ENCODE data around the gene CPNE7.

The CPNE7 gene

DNA sequence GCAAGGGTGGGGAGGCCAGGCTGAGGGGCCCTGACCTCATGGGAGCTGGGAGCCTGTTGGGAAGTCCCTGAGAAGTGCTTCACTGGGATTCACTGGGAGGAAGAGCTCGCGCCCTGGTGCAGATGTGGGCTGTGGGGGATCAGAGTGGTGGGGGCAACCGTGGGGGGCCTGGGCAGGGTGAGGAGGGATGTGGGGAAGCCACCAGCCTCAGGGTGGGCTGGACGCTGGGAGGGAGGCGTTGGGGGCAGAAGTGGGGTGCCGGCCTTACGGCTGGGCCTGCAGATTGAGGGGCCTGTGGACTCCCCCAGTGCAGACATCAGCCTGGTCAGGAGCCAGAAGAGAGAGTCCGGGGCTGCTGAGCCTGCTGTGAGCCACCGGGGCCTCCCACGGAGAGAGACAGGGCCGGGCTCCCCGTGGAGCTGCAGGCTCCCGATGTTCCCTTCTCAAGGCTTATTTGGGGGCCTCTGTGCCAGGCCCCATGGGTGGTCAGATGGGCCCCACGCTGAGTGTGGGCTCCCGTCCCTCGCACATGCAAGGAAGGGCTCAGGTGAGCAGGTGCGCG is 45.7 kb downstream of the CPNE7 start:
- Histone ChIP-seq H3K27ac (ENCODE audit: insufficient read depth in 1 of 2, low read depth in 1 of 2, low read length in 2 of 2, poor library complexity in 1 of 2, severe bottlenecking in 2 of 2) (no peak overlapping the region), H3K36me3 (ENCODE audit: control insufficient read depth in 4 of 4, insufficient read depth in 4 of 4, low read length in 3 of 4) (no peaks in the 10 kb centered on the region), H3K4me1 (ENCODE audit: control extremely low read depth in 1 of 4, control insufficient read depth in 4 of 4, insufficient read depth in 4 of 4, low read length in 3 of 4) (no peaks in the 10 kb centered on the region), H3K4me3 (ENCODE audit: control insufficient read depth in 1 of 7, extremely low read depth in 1 of 7, insufficient read depth in 4 of 7, low read depth in 2 of 7, low read length in 6 of 7) (no peak overlapping the region), H3K9me3 (ENCODE audit: control extremely low read depth in 1 of 5, control insufficient read depth in 4 of 5, insufficient read depth in 2 of 5, low read depth in 1 of 5, low read length in 4 of 5) (no peaks in the 10 kb centered on the region), H3K27me3 (replicated peaks in 2 of 5; ENCODE audit: control insufficient read depth in 4 of 5, insufficient read depth in 5 of 5, low read length in 4 of 5) (peaks cover 0 to 27% (median 13%) of the 10 kb centered on the region in 5 experiments)
- ChIA-PET CTCF (interaction anchor here (0.6 to 1.0 kb wide), 2 partner anchors 8 to 19 kb away, joined by 3 read pairs; partner anchors contain the start of gene DPEP1), POLR2A (no interaction called here)
- no peak for DNase-seq
- WGBS (ENCODE audit: insufficient coverage), result 97% methylated on average over 14 of the region's 18 CpGs

DNA sequence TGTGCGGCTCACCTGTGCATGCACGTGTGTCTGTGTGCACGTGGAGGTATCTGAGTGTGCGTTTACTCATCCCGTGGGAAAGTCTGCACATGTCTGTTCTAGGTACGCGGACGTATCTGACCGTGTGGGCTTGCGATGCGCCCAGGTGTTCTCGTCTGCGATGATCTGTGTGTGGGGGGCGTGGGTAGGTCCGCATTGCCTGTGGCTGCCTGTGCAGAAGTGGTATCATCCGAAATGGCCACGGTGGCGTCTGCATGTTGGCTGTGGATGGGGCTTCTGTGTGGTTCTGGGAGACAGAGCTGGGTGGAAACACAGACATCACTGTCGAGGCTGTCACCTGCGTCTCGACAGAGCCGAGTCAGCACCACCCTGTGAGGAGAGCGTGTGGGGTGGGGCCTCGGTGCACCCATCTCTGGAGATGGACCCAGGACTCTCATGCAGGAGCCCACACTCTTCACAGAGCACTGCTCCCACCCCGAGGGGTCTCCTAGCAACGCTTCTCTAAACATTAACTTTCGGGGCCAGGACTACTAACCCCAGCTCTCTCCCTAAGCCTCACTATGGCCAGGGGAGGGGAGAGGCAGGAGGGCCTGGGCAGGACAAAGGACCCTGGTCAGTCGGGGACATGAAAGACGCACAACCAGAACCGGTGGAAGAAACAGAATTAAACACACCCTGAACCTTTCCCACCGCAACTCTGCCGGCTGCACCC is 46.3 kb downstream of the CPNE7 start:
- Histone ChIP-seq H3K4me3 (ENCODE audit: control insufficient read depth in 1 of 7, extremely low read depth in 1 of 7, insufficient read depth in 4 of 7, low read depth in 2 of 7, low read length in 6 of 7) (no peak overlapping the region), H3K36me3 (ENCODE audit: control insufficient read depth in 4 of 4, insufficient read depth in 4 of 4, low read length in 3 of 4) (no peaks in the 10 kb centered on the region), H3K27ac (ENCODE audit: insufficient read depth in 1 of 2, low read depth in 1 of 2, low read length in 2 of 2, poor library complexity in 1 of 2, severe bottlenecking in 2 of 2) (no peak overlapping the region), H3K4me1 (ENCODE audit: control extremely low read depth in 1 of 4, control insufficient read depth in 4 of 4, insufficient read depth in 4 of 4, low read length in 3 of 4) (no peaks in the 10 kb centered on the region), H3K27me3 (replicated peaks in 2 of 5; ENCODE audit: control insufficient read depth in 4 of 5, insufficient read depth in 5 of 5, low read length in 4 of 5) (peaks cover 0 to 27% (median 13%) of the 10 kb centered on the region in 5 experiments), H3K9me3 (ENCODE audit: control extremely low read depth in 1 of 5, control insufficient read depth in 4 of 5, insufficient read depth in 2 of 5, low read depth in 1 of 5, low read length in 4 of 5) (no peaks in the 10 kb centered on the region)
- CTCF ChIA-PET, result interaction anchor here (0.6 to 1.0 kb wide), 2 partner anchors 9 to 18 kb away, joined by 3 read pairs; partner anchors contain the start of gene DPEP1
- POLR2A ChIA-PET, result no interaction called here
- WGBS (ENCODE audit: insufficient coverage), result 94% methylated on average over 28 of the region's 32 CpGs
- no peak for DNase-seq

DNA sequence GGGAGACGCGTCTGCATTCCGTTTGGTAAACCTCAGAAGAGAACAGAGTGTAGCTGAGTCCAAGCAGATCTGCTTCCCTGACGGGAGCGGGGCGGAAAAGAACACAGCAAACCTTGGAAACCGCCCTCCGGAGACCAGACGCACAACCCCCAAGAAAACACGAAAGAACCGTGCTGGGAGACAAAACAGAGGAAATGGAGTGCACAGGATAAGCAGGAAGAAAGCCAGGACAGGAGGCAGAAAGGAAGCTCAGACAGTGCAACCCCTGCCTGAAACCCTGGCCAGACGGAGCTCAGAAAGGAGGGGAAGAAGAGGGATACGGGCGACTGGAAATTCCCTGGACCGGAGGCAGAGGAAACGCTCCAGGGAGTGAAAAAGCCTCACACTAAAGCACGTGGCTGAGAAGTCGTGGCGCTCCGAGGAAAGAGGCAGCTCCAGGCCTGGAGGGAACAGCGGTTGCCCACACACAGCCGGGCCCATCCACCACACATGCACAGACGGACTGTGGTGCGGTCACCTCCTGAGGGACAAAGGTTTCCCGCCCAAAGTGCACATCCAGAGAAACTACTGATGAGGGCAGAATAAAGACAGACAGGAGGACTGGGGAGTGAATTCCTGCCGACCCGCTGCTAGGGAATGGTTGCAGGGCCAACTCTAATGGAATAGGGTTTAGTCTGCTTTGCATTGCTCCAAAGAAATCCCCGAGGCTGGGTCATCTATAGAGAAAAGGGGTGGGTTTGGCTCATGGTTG is 48.1 kb downstream of the CPNE7 start:
- Histone ChIP-seq H3K4me1 (ENCODE audit: control extremely low read depth in 1 of 4, control insufficient read depth in 4 of 4, insufficient read depth in 4 of 4, low read length in 3 of 4) (no peaks in the 10 kb centered on the region), H3K36me3 (ENCODE audit: control insufficient read depth in 4 of 4, insufficient read depth in 4 of 4, low read length in 3 of 4) (no peaks in the 10 kb centered on the region), H3K27ac (ENCODE audit: insufficient read depth in 1 of 2, low read depth in 1 of 2, low read length in 2 of 2, poor library complexity in 1 of 2, severe bottlenecking in 2 of 2) (no peak overlapping the region), H3K27me3 (replicated peaks in 2 of 5; ENCODE audit: control insufficient read depth in 4 of 5, insufficient read depth in 5 of 5, low read length in 4 of 5) (peaks cover 0 to 27% (median 13%) of the 10 kb centered on the region in 5 experiments), H3K9me3 (ENCODE audit: control extremely low read depth in 1 of 5, control insufficient read depth in 4 of 5, insufficient read depth in 2 of 5, low read depth in 1 of 5, low read length in 4 of 5) (no peaks in the 10 kb centered on the region), H3K4me3 (ENCODE audit: control insufficient read depth in 1 of 7, extremely low read depth in 1 of 7, insufficient read depth in 4 of 7, low read depth in 2 of 7, low read length in 6 of 7) (no peak overlapping the region)
- ChIA-PET CTCF (interaction anchor here (1.1 to 2.1 kb wide), 2 partner anchors 9 to 11 kb away, joined by 4 to 7 read pairs; no protein-coding TSS in a partner anchor), POLR2A (no interaction called here)
- 59% methylated on average over 26 of the region's 28 CpGs for WGBS (ENCODE audit: insufficient coverage)
- DNase-seq, result no peak

DNA sequence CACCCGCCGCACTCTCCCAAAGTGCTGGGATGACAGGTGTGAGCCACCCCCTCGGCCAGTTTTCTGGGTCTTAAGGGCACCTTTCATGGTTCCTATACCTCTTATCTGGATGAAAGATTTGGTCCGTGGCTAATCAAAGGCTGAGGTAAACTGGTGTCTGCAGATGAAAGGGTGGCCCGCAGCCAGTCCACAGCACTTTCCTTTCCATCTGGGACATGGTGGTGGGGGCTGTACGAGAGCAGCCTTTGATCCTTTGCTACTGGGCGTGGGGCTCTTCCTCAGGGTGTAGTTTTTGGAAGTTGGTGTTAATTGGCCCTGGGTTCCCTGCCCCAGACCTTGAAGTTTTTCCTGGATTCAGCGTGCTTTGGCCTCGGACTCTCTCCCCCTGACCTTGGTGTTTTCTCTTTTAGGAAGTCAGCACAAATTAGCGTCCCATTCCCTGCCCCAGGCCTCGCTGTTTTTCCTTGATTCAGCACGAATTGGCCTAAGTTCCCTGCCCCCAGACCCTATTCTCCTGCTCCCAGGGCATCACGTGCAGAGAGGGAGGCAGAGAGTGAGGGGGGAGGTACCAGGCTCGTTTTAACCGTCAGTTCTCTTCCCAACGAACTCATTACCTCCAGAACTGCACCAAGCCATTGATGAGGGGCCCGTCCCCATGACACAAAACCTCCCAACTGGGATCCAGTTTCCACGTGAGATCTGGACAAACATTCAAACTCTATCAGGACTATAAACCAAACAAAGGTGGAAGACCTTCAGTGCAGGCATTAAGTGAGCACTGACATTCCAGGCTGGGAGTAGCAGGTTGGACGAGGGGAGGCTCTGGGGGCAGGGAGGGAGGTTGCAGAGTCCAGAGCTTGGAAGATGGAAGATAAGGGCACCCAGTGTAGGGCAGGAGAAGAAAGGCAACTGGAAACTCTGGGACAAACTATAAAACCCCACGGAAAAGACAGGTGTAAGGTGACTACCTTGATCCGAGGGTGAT is 49.5 kb downstream of the CPNE7 start:
- no peaks in the 10 kb centered on the region for H3K4me1 ChIP-seq (ENCODE audit: control extremely low read depth in 1 of 4, control insufficient read depth in 4 of 4, insufficient read depth in 4 of 4, low read length in 3 of 4)
- H3K4me3 ChIP-seq (ENCODE audit: control insufficient read depth in 1 of 7, extremely low read depth in 1 of 7, insufficient read depth in 4 of 7, low read depth in 2 of 7, low read length in 6 of 7), result no peak overlapping the region
- POLR2A ChIA-PET, result no interaction called here
- no peaks in the 10 kb centered on the region for H3K36me3 ChIP-seq (ENCODE audit: control insufficient read depth in 4 of 4, insufficient read depth in 4 of 4, low read length in 3 of 4)
- no peak for DNase-seq
- H3K27me3 ChIP-seq (replicated peaks in 2 of 5; ENCODE audit: control insufficient read depth in 4 of 5, insufficient read depth in 5 of 5, low read length in 4 of 5), result peaks cover 0 to 27% (median 13%) of the 10 kb centered on the region in 5 experiments
- H3K9me3 ChIP-seq (ENCODE audit: control extremely low read depth in 1 of 5, control insufficient read depth in 4 of 5, insufficient read depth in 2 of 5, low read depth in 1 of 5, low read length in 4 of 5), result peaks cover 0 to under 1% (median 0%) of the 10 kb centered on the region in 5 experiments
- CTCF ChIA-PET, result interaction anchor here (2.1 kb wide), 1 partner anchor 11 kb away, joined by 7 read pairs; no protein-coding TSS in a partner anchor
- 94% methylated on average over 10 of the region's 21 CpGs for WGBS (ENCODE audit: insufficient coverage)
- H3K27ac ChIP-seq (ENCODE audit: insufficient read depth in 1 of 2, low read depth in 1 of 2, low read length in 2 of 2, poor library complexity in 1 of 2, severe bottlenecking in 2 of 2), result no peak overlapping the region

DNA sequence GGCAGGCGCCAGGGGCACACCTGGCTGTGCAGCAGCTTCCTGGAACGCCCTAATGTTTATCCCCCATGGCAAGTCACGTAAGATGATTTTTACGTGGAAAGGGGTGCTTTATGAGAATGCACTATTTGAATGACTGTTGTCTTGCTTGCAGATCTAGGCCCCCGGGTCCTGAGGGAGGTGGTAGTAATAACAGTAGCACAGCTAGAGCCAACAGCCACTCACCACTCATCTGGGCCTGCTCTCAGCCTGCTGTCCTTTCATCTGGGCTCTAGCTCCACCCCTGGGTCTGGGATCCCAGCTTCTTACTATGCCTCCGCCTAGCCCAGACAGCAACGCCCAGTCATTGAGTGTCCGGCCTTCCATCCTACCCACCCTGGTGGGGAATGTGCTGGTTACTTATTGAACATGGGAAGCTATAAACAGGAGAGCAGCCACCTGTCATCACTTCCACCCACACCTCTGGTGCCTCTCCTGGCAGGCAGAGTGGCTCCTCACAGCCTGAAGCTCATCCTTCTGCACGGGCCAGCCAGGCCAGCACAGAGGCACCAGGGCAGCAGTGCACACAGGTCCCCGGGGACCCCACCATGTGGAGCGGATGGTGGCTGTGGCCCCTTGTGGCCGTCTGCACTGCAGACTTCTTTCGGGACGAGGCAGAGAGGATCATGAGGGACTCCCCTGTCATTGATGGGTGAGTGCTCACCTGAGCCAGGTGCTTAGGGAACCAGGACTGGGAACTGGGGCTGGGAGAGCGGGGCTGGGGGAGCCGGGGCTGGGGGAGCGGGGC is 54.5 kb downstream of the CPNE7 start:
- peaks cover 0 to 8% (median 0%) of the 10 kb centered on the region in 5 experiments for H3K9me3 ChIP-seq (ENCODE audit: control extremely low read depth in 1 of 5, control insufficient read depth in 4 of 5, insufficient read depth in 2 of 5, low read depth in 1 of 5, low read length in 4 of 5)
- POLR2A ChIA-PET, result no interaction called here
- H3K4me1 ChIP-seq (ENCODE audit: control extremely low read depth in 1 of 4, control insufficient read depth in 4 of 4, insufficient read depth in 4 of 4, low read length in 3 of 4), result no peaks in the 10 kb centered on the region
- no peak for DNase-seq
- H3K27ac ChIP-seq (ENCODE audit: insufficient read depth in 1 of 2, low read depth in 1 of 2, low read length in 2 of 2, poor library complexity in 1 of 2, severe bottlenecking in 2 of 2), result no peak overlapping the region
- peaks cover 0 to 6% (median 0%) of the 10 kb centered on the region in 5 experiments for H3K27me3 ChIP-seq (replicated peaks in 2 of 5; ENCODE audit: control insufficient read depth in 4 of 5, insufficient read depth in 5 of 5, low read length in 4 of 5)
- 96% methylated on average over 8 of the region's 17 CpGs for WGBS (ENCODE audit: insufficient coverage)
- H3K36me3 ChIP-seq (ENCODE audit: control insufficient read depth in 4 of 4, insufficient read depth in 4 of 4, low read length in 3 of 4), result no peaks in the 10 kb centered on the region
- CTCF ChIA-PET, result interaction anchor here (1.8 kb wide), 1 partner anchor 15 kb away, joined by 11 read pairs; no protein-coding TSS in a partner anchor
- H3K4me3 ChIP-seq (ENCODE audit: control insufficient read depth in 1 of 7, extremely low read depth in 1 of 7, insufficient read depth in 4 of 7, low read depth in 2 of 7, low read length in 6 of 7), result no peak overlapping the region

DNA sequence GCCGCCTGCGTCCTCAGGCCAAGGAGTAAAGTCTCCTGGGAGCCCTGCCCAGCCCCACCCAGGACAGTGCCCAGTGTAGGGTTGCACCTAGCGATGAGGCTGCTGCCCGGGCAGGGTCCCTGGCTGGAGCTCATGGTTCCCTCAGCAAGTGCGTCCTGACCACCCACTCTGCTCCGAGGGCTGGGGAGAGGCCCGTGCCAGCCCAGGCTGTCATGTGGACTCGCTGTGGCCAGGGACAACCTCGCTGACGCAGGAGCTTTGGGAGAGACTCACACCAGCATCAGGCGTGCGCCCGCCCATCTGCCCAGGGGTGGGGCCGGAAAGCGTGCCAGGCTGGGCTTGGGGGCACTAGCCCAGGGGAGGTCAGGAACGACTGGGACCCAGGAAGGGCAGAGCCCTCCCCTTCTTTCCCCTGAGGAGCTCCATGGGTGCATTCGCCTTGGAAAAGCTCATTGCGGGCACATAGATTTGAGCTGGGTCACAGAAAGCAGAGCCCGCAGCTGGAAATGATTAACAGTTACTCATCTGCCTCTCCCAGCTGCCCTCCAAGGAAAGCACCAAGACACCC is 57.6 kb downstream of the CPNE7 start:
- no peak for DNase-seq
- Histone ChIP-seq H3K27me3 (replicated peaks in 2 of 5; ENCODE audit: control insufficient read depth in 4 of 5, insufficient read depth in 5 of 5, low read length in 4 of 5) (no peaks in the 10 kb centered on the region), H3K9me3 (ENCODE audit: control extremely low read depth in 1 of 5, control insufficient read depth in 4 of 5, insufficient read depth in 2 of 5, low read depth in 1 of 5, low read length in 4 of 5) (peaks cover 0 to 8% (median 0%) of the 10 kb centered on the region in 5 experiments), H3K36me3 (ENCODE audit: control insufficient read depth in 4 of 4, insufficient read depth in 4 of 4, low read length in 3 of 4) (no peaks in the 10 kb centered on the region), H3K4me3 (ENCODE audit: control insufficient read depth in 1 of 7, extremely low read depth in 1 of 7, insufficient read depth in 4 of 7, low read depth in 2 of 7, low read length in 6 of 7) (no peak overlapping the region), H3K27ac (ENCODE audit: insufficient read depth in 1 of 2, low read depth in 1 of 2, low read length in 2 of 2, poor library complexity in 1 of 2, severe bottlenecking in 2 of 2) (no peak overlapping the region), H3K4me1 (ENCODE audit: control extremely low read depth in 1 of 4, control insufficient read depth in 4 of 4, insufficient read depth in 4 of 4, low read length in 3 of 4) (no peaks in the 10 kb centered on the region)
- 96% methylated on average over 19 of the region's 19 CpGs for WGBS (ENCODE audit: insufficient coverage)
- ChIA-PET CTCF (interaction anchor here (1.1 to 2.4 kb wide), 3 partner anchors 18 to 67 kb away, joined by 3 to 6 read pairs (median 3); no protein-coding TSS in a partner anchor), POLR2A (no interaction called here)
